GM12878 (cell line): Measurements from ENCODE around the gene TTLL13. TPM values are rescaled to one million over a fixed set of nuclear protein-coding genes. Genes with fewer than 3 reads are reported as not detected.

Source experiments
- ATAC-seq: fragments of 200-7000 bp; cut with Tn5 transposase; 3 replicates; pipeline ENCODE4 v1.9.1; 2020; ENCODE audit warnings: mild to moderate bottlenecking, moderate library complexity
- BruUV-seq: library from RNA; stranded (reverse); fragments of 400-500 nt; replicated peaks from 2 replicates; lab custom pipeline; 2021; lab: Mats Ljungman, UMichigan
- CTCF ChIA-PET: fragments of 300-600 bp; sonication (Branson Sonifier 250); formaldehyde crosslinking; extraction: SDS; loops from one replicate; lab custom pipeline; 2021; ENCODE audit warnings: inconsistent platforms; lab: Yijun Ruan, JAX
- POLR2A ChIA-PET: fragments of 350-600 bp; formaldehyde crosslinking; extraction: SDS; loops from one replicate; lab custom pipeline; 2021; ENCODE audit warnings: inconsistent platforms; lab: Charles Lee
- RAD21 ChIA-PET: fragments of 300-600 bp; sonication (Branson Sonifier 250); formaldehyde crosslinking; loops from one replicate; lab custom pipeline; 2023; ENCODE audit warnings: antibody characterized with exemption; ENCODE audit not compliant: unreplicated experiment; lab: Charles Lee
- SMC1A ChIA-PET: fragments of 300-600 bp; sonication (Branson Sonifier 250); formaldehyde crosslinking; loops from one replicate; lab custom pipeline; 2023; ENCODE audit not compliant: unreplicated experiment, uncharacterized antibody; lab: Charles Lee
- DNase-seq: peaks from one replicate; pipeline ENCODE4 v3.0.0-alpha.2; 2011; ENCODE audit warnings: low read depth, low spot score
- FAIRE-seq: peaks from 3 replicates; lab custom pipeline; 2011; peaks lifted over from hg19 to GRCh38; lab: Jason Lieb, UNC
- H2AFZ ChIP-seq: 2 replicates; pipeline ENCODE4 v1.6.0; 2011; ENCODE audit warnings: low read depth, low read length, control low read depth; ENCODE audit not compliant: control insufficient read depth
- H3K27ac ChIP-seq: 2 replicates; pipeline ENCODE4 v1.5.1; 2011; ENCODE audit warnings: control low read depth; ENCODE audit not compliant: control insufficient read depth, insufficient read depth
- H3K27me3 ChIP-seq, 2 experiments: replicated peaks in 1 of 2; 2 replicates each; pipeline versions ENCODE4 v1.6.0 to v1.6.1; 2011; ENCODE audit warnings: low read length in 1 of 2; ENCODE audit not compliant: control insufficient read depth in 2 of 2, insufficient read depth in 2 of 2
- H3K36me3 ChIP-seq, 2 experiments: 2 replicates each; pipeline ENCODE4 v1.5.1; 2011; ENCODE audit warnings: low read length in 1 of 2; ENCODE audit not compliant: control insufficient read depth in 2 of 2, insufficient read depth in 2 of 2
- H3K4me1 ChIP-seq: 2 replicates; pipeline ENCODE4 v1.6.1; 2011; ENCODE audit warnings: mild to moderate bottlenecking, low read length, moderate library complexity, mixed read lengths; ENCODE audit not compliant: control insufficient read depth, insufficient read depth
- H3K4me2 ChIP-seq: 2 replicates; pipeline ENCODE4 v1.6.0; 2011; ENCODE audit warnings: control low read depth; ENCODE audit not compliant: control insufficient read depth, insufficient read depth
- H3K4me3 ChIP-seq: fragments of 200-600 bp; sonication (generic); 2 replicates; pipeline ENCODE4 v1.5.1; 2016
- H3K79me2 ChIP-seq: 2 replicates; pipeline ENCODE4 v1.6.0; 2011; ENCODE audit warnings: low read length; ENCODE audit not compliant: control insufficient read depth, insufficient read depth
- H3K9ac ChIP-seq: 2 replicates; pipeline ENCODE4 v1.8.0; 2011; ENCODE audit warnings: low read length, control low read depth, mixed read lengths; ENCODE audit not compliant: control insufficient read depth, insufficient read depth
- H3K9me3 ChIP-seq: replicated peaks from 3 replicates; pipeline ENCODE4 v1.5.1; 2011; ENCODE audit warnings: mild to moderate bottlenecking, low read length; ENCODE audit not compliant: control insufficient read depth, insufficient read depth
- H4K20me1 ChIP-seq: 2 replicates; pipeline ENCODE4 v1.6.0; 2011; ENCODE audit not compliant: control insufficient read depth, insufficient read depth
- CREB1 ChIP-seq: IDR thresholded peaks from 2 replicates; pipeline ENCODE4 v1.6.1; 2012; ENCODE audit warnings: low read depth, mild to moderate bottlenecking, inconsistent platforms
- EP300 ChIP-seq, 2 experiments: fragments of 150-350 bp in 1 of 2; IDR thresholded peaks; 2 replicates each; pipeline ENCODE4 v1.6.1; 2011 to 2012; ENCODE audit warnings: low read depth in 2 of 2, low read length in 2 of 2, borderline replicate concordance in 1 of 2, improper control_type of control experiment in 1 of 2, inconsistent platforms in 1 of 2; ENCODE audit not compliant: control insufficient read depth in 1 of 2
- HDAC2 ChIP-seq: fragments of 200-600 bp; sonication (generic); IDR thresholded peaks from 2 replicates; pipeline ENCODE4 v1.6.1; 2017
- IRF4 ChIP-seq: IDR thresholded peaks from 2 replicates; pipeline ENCODE4 v1.6.1; 2011; ENCODE audit warnings: low read depth, low read length
- MTA2 ChIP-seq: fragments of 450-650 bp; IDR thresholded peaks from 2 replicates; pipeline ENCODE4 v1.6.1; 2016; ENCODE audit warnings: low read depth, mild to moderate bottlenecking, moderate library complexity
- MXI1 ChIP-seq: fragments of 150-350 bp; IDR thresholded peaks from 2 replicates; pipeline ENCODE4 v1.6.1; 2011; ENCODE audit warnings: low read depth, mild to moderate bottlenecking, inconsistent platforms, low read length, improper control_type of control experiment
- NFYB ChIP-seq: IDR thresholded peaks from 2 replicates; pipeline ENCODE4 v1.6.1; 2011; ENCODE audit warnings: low read depth, mild to moderate bottlenecking, low read length, improper control_type of control experiment, moderate library complexity; ENCODE audit not compliant: insufficient read depth
- PAX8 ChIP-seq: fragments of 450-650 bp; IDR thresholded peaks from 2 replicates; pipeline ENCODE4 v1.6.1; 2017; ENCODE audit warnings: mild to moderate bottlenecking, moderate library complexity
- STAT3 ChIP-seq: IDR thresholded peaks from 2 replicates; pipeline ENCODE4 v1.6.1; 2011; ENCODE audit warnings: low read depth, low read length, improper control_type of control experiment
- TBL1XR1 ChIP-seq: IDR thresholded peaks from 2 replicates; pipeline ENCODE4 v1.6.1; 2012; ENCODE audit warnings: low read depth, low read length, improper control_type of control experiment
- ZNF217 ChIP-seq: fragments of 450-650 bp; IDR thresholded peaks from 2 replicates; pipeline ENCODE4 v1.6.1; 2017; ENCODE audit warnings: antibody characterized with exemption, mild to moderate bottlenecking
- WGBS: methylation state at CpG from one replicate; pipeline ENCODE4 v1.1.6; 2016; ENCODE audit warnings: low lambda C conversion rate; ENCODE audit not compliant: insufficient replicate concordance, insufficient coverage; ENCODE audit errors: missing lambda C conversion rate; 5-methylcytosine and 5-hydroxymethylcytosine counted together
- in situ Hi-C: fragments of 300-500 bp; cut with MboI; formaldehyde crosslinking; loops from 9 replicates; pipeline ENCODE4 v1.14.3; 2018; ENCODE audit warnings: mixed read lengths
- intact Hi-C: fragments of 100-400 bp; cut with micrococcal nuclease; formaldehyde crosslinking; loops from one replicate; pipeline ENCODE4 v1.14.2; 2022; ENCODE audit not compliant: unreplicated experiment
- polyA plus RNA-seq, 11 experiments: library from polyadenylated mRNA; depleted of rRNA in 4 of 11; unstranded in 6 of 11; stranded (reverse) in 5 of 11; fragments of >200 nt; fragmentation: Nextera tagmentation in 4 of 11; fragmentation: Illumina TruSeq in 1 of 11; extraction: Ambion mirVana in 4 of 11; extraction: Trizol in 1 of 11; gene quantifications; 1 replicate in 1 of 11; 2 replicates in 10 of 11; pipeline versions ENCODE4 v1.2.1 to v1.2.3, GENCODE V29; 2011 to 2016; ENCODE audit warnings: inconsistent platforms in 2 of 11, missing spikeins in 2 of 11, low read depth in 1 of 11
- total RNA-seq, 4 experiments: library from RNA; depleted of rRNA in 3 of 4; stranded (reverse); fragments of >200 nt in 3 of 4; fragmentation: Illumina TruSeq in 1 of 4; extraction: Trizol in 1 of 4; gene quantifications; 2 replicates each; pipeline versions ENCODE4 v1.2.1 to v1.2.3, GENCODE V29; 2013 to 2021
- TF ChIP-seq, protein P1 (sequence below): IDR thresholded peaks from 2 replicates; pipeline ENCODE4 v1.6.1; 2012; ENCODE audit warnings: mild to moderate bottlenecking, low read depth, low read length
- TF ChIP-seq, protein P2 (sequence below): fragments of 450-650 bp; IDR thresholded peaks from 2 replicates; pipeline ENCODE4 v1.6.1; 2017; ENCODE audit warnings: low read depth, mild to moderate bottlenecking, moderate library complexity
- TF ChIP-seq, protein P3 (sequence below): IDR thresholded peaks from 2 replicates; pipeline ENCODE4 v1.6.1; 2011; ENCODE audit warnings: low read depth, low read length, improper control_type of control experiment, borderline replicate concordance
- TF ChIP-seq, protein P4 (sequence below): IDR thresholded peaks from 2 replicates; pipeline ENCODE4 v1.6.1; 2011; ENCODE audit warnings: low read depth, mild to moderate bottlenecking, low read length, moderate library complexity, borderline replicate concordance; ENCODE audit errors: extremely low read depth

TTLL13 gene
- total and polyA plus RNA-seq, 10 of the 15 experiments (the other 5 are each of a cell fraction or from before 2014, with no cell fraction given): 0.03 to 0.32 (median 0.13) TPM; not detected in 1

DNA sequence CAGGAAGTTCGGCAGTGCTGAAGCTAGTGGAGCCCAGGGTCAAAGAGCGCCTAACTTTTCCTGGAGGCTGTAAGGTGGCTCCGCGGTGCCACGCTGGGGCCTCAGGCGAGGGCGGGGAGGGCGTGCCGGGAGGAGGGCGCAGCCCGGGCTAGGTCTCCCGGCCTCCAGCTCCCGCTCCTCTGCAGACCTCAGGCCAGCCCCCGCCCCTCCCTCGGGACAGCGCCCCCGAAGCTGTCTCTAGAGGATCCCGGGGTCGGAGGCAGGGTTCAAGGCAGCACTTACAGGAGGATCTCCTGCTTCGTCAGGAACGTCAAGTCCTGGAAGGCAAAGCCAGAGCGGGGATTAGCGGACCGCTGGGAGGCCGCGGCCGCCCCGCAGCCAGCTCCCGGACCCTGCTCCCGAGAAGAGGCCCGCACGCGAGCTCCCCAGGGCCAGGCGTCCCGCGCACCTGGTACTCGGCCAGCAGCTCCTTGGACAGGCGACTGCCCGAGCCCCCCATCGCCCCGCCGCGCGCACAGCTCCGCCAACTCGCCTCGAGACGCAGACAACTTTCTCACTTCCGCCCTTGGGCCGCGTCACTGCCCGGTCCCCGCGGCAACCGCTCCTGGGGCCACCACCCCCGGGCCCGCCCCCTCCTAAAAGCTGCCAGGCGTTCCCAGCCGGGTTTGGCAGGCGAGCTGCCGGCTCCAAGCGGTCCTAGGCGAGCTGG, 15.8 kb upstream of the TTLL13 start, which contains the start of gene CIB1:
CIB1 (minus strand) TSS at position 555 of the 709 bp plus-strand sequence; CDS start at position 499, 56 bp downstream.
- 1% methylated on average over 56 of the region's 63 CpGs for WGBS
- Histone ChIP-seq H3K9me3 (no peaks in the 10 kb centered on the region), H3K27ac (peak within 1 kb of the TSS; percentile 85), H3K4me1 (peaks cover 28% of the 10 kb centered on the region), H3K9ac (peak within 1 kb of the TSS; percentile 85), H2AFZ (peak within 1 kb of the TSS; percentile 89), H3K79me2 (peaks cover 19% of the 10 kb centered on the region), H3K36me3 (peaks cover 8 to 16% of the 10 kb centered on the region in 2 experiments; a peak in 3 of 4 replicates), H3K4me2 (peak within 1 kb of the TSS; percentile 95), H3K27me3 (no peaks in the 10 kb centered on the region), H4K20me1 (no peaks in the 10 kb centered on the region), H3K4me3 (peak within 1 kb of the TSS; percentile 79)
- in situ Hi-C loops: no loop called here
- RAD21 ChIA-PET: interaction anchor here (0.6 to 3.6 kb wide), 35 partner anchors 11 to 701 kb away, joined by 3 to 47 read pairs (median 4); partner anchors contain the start of genes AP3S2, HDDC3, NGRN and SEMA4B
- BruUV-seq: TSS peak; percentile 78
- CTCF ChIA-PET: interaction anchor here (0.6 to 4.8 kb wide), 21 partner anchors 12 to 451 kb away, joined by 3 to 38 read pairs (median 7); partner anchors contain the start of genes NGRN and SEMA4B
- POLR2A ChIA-PET: interaction anchor here (0.5 to 4.9 kb wide), 31 partner anchors 10 to 957 kb away, joined by 3 to 31 read pairs (median 5); partner anchors contain the start of genes IDH2, NGRN, SEMA4B and TTLL13
- ATAC-seq: peak; percentile 88
- SMC1A ChIA-PET: interaction anchor here (0.6 to 4.5 kb wide), 24 partner anchors 9 to 87 kb away, joined by 3 to 70 read pairs (median 6); partner anchors contain the start of genes SEMA4B and TTLL13
- DNase-seq: no peak
- intact Hi-C loops: loop anchor here (2.0 to 5.0 kb wide), 6 partner anchors 25 to 429 kb away; partner anchors contain the start of gene AP3S2
- no peak for FAIRE-seq
- TF ChIP-seq PAX8 (no peak), TBL1XR1 (no peak), CREB1 (peak; percentile 88), IRF4 (no peak), EP300 (IDR thresholded peaks at IDR 0.05; ENCODE audit: borderline replicate concordance in 1 of 2, control insufficient read depth in 1 of 2, low read depth in 2 of 2, low read length in 2 of 2) (peak in 1 of 2 experiments; percentile 8; a peak in 1 of 4 replicates), ZNF217 (no peak), HDAC2 (no peak), NFYB (no peak), STAT3 (no peak), MTA2 (no peak), MXI1 (peak; percentile 87)
- TF ChIP-seq, protein P1, sequence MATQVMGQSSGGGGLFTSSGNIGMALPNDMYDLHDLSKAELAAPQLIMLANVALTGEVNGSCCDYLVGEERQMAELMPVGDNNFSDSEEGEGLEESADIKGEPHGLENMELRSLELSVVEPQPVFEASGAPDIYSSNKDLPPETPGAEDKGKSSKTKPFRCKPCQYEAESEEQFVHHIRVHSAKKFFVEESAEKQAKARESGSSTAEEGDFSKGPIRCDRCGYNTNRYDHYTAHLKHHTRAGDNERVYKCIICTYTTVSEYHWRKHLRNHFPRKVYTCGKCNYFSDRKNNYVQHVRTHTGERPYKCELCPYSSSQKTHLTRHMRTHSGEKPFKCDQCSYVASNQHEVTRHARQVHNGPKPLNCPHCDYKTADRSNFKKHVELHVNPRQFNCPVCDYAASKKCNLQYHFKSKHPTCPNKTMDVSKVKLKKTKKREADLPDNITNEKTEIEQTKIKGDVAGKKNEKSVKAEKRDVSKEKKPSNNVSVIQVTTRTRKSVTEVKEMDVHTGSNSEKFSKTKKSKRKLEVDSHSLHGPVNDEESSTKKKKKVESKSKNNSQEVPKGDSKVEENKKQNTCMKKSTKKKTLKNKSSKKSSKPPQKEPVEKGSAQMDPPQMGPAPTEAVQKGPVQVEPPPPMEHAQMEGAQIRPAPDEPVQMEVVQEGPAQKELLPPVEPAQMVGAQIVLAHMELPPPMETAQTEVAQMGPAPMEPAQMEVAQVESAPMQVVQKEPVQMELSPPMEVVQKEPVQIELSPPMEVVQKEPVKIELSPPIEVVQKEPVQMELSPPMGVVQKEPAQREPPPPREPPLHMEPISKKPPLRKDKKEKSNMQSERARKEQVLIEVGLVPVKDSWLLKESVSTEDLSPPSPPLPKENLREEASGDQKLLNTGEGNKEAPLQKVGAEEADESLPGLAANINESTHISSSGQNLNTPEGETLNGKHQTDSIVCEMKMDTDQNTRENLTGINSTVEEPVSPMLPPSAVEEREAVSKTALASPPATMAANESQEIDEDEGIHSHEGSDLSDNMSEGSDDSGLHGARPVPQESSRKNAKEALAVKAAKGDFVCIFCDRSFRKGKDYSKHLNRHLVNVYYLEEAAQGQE: no peak
- TF ChIP-seq, protein P2, sequence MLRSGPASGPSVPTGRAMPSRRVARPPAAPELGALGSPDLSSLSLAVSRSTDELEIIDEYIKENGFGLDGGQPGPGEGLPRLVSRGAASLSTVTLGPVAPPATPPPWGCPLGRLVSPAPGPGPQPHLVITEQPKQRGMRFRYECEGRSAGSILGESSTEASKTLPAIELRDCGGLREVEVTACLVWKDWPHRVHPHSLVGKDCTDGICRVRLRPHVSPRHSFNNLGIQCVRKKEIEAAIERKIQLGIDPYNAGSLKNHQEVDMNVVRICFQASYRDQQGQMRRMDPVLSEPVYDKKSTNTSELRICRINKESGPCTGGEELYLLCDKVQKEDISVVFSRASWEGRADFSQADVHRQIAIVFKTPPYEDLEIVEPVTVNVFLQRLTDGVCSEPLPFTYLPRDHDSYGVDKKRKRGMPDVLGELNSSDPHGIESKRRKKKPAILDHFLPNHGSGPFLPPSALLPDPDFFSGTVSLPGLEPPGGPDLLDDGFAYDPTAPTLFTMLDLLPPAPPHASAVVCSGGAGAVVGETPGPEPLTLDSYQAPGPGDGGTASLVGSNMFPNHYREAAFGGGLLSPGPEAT: no peak
- TF ChIP-seq, protein P3, sequence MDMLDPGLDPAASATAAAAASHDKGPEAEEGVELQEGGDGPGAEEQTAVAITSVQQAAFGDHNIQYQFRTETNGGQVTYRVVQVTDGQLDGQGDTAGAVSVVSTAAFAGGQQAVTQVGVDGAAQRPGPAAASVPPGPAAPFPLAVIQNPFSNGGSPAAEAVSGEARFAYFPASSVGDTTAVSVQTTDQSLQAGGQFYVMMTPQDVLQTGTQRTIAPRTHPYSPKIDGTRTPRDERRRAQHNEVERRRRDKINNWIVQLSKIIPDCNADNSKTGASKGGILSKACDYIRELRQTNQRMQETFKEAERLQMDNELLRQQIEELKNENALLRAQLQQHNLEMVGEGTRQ: no peak
- TF ChIP-seq, protein P4, sequence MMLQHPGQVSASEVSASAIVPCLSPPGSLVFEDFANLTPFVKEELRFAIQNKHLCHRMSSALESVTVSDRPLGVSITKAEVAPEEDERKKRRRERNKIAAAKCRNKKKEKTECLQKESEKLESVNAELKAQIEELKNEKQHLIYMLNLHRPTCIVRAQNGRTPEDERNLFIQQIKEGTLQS: no peak
